ENCODE measurements around the gene SLC7A10.
"Not testable (repeated sequence)": the region's sequence is repeated elsewhere in the genome, so short reads cannot be mapped to it uniquely, and the experiment has no call there.

The SLC7A10 gene

GRCh38 chr19:33235996-33236350 lies 10.3 kb upstream of the SLC7A10 start:
- no peak for DNase-seq

- no peak for DNase-seq
Measured at GRCh38 chr19:33235269-33235995, 9.8 kb upstream of the SLC7A10 start.

GRCh38 chr19:33234736-33235135 lies 9.1 kb upstream of the SLC7A10 start:
- DNase-seq = no peak

- DNase-seq = no peak
Measured at GRCh38 chr19:33234092-33234491, 8.4 kb upstream of the SLC7A10 start.

- no peak for DNase-seq
Measured at GRCh38 chr19:33233056-33233873, 7.6 kb upstream of the SLC7A10 start.

GRCh38 chr19:33232656-33233055 lies 7.0 kb upstream of the SLC7A10 start:
- DNase-seq = no peak

- DNase-seq = no peak
Measured at GRCh38 chr19:33231511-33231910, 5.9 kb upstream of the SLC7A10 start.

GRCh38 chr19:33229962-33230361 lies 4.3 kb upstream of the SLC7A10 start:
- DNase-seq = no peak

- no peak for DNase-seq
Measured at GRCh38 chr19:33227870-33228599, 2.4 kb upstream of the SLC7A10 start.

- no peak for DNase-seq
Measured at GRCh38 chr19:33227242-33227650, 1.6 kb upstream of the SLC7A10 start.

GRCh38 chr19:33226550-33227241 lies 1.0 kb upstream of the SLC7A10 start:
- DNase-seq = no peak

- no peak for DNase-seq
Measured at GRCh38 chr19:33224694-33225457, 774 bp downstream of the SLC7A10 start.

GRCh38 chr19:33222255-33222654 lies 3.4 kb downstream of the SLC7A10 start:
- not testable (repeated sequence) for DNase-seq

GRCh38 chr19:33221638-33222037 lies 4.0 kb downstream of the SLC7A10 start:
- DNase-seq = no peak

- no peak for DNase-seq
Measured at GRCh38 chr19:33220735-33221134, 4.9 kb downstream of the SLC7A10 start.

GRCh38 chr19:33220115-33220514 lies 5.5 kb downstream of the SLC7A10 start:
- DNase-seq = no peak

- no peak for DNase-seq
Measured at GRCh38 chr19:33219261-33219815, 6.3 kb downstream of the SLC7A10 start.

- no peak for DNase-seq
Measured at GRCh38 chr19:33217881-33218280, 7.8 kb downstream of the SLC7A10 start.

- DNase-seq = no peak
Measured at GRCh38 chr19:33216198-33216830, 9.3 kb downstream of the SLC7A10 start.

- no peak for DNase-seq
Measured at GRCh38 chr19:33215438-33216197, 10.0 kb downstream of the SLC7A10 start.

- no peak for DNase-seq
Measured at GRCh38 chr19:33214596-33214995, 11.1 kb downstream of the SLC7A10 start.
